SK-N-SH (cell line): ENCODE measurements around the gene CCL24. TPM values are rescaled to one million over a fixed set of nuclear protein-coding genes. Genes with fewer than 3 reads are reported as not detected.

Source experiments
- CTCF ChIA-PET: fragments of 300-600, 350-600 bp; formaldehyde crosslinking; extraction: SDS; loops from one replicate; lab custom pipeline; 2021; lab: Yijun Ruan, JAX
- POLR2A ChIA-PET: fragments of 350-600 bp; sonication (Branson Sonifier 250); formaldehyde crosslinking; extraction: SDS; loops from one replicate; lab custom pipeline; 2020; ENCODE audit warnings: antibody characterized with exemption, inconsistent platforms; lab: Yijun Ruan, JAX
- DNase-seq: peaks from one replicate; pipeline ENCODE4 v3.0.0; 2012
- H2AFZ ChIP-seq: fragments of 200-600 bp; sonication (generic); 2 replicates; pipeline ENCODE4 v1.8.1; 2016; ENCODE audit warnings: antibody characterized with exemption, mild to moderate bottlenecking, low read depth
- H3F3A ChIP-seq: fragments of 200-600 bp; sonication (generic); replicated peaks from 2 replicates; pipeline ENCODE3; 2016; ENCODE audit warnings: antibody characterized with exemption, mild to moderate bottlenecking; ENCODE audit not compliant: insufficient read depth
- H3K27ac ChIP-seq, 2 experiments: fragments of 200-500 bp in 1 of 2; fragments of 200-600 bp in 1 of 2; sonication (Bioruptor generic) in 1 of 2; sonication (generic), shearing (Covaris generic) in 1 of 2; 2 replicates each; pipeline versions ENCODE4 v1.5.1 to v1.6.1; 2014 to 2016; ENCODE audit warnings: low read depth in 2 of 2, inconsistent platforms in 1 of 2, low read length in 1 of 2, mild to moderate bottlenecking in 1 of 2, mixed read lengths in 1 of 2
- H3K27me3 ChIP-seq: fragments of 200-600 bp; sonication (generic), shearing (Covaris generic); 2 replicates; pipeline ENCODE4 v1.6.1; 2016; ENCODE audit warnings: mixed run types; ENCODE audit not compliant: insufficient read depth
- H3K36me3 ChIP-seq, 2 experiments: fragments of 200-500 bp in 1 of 2; fragments of 200-600 bp in 1 of 2; sonication (Bioruptor generic) in 1 of 2; sonication (generic) in 1 of 2; replicated peaks in 1 of 2; 2 replicates each; pipeline versions ENCODE3 to v1.5.1; 2014 to 2016; ENCODE audit warnings: low read length in 1 of 2, mild to moderate bottlenecking in 1 of 2; ENCODE audit not compliant: insufficient read depth in 2 of 2, control insufficient read depth in 1 of 2
- H3K4me1 ChIP-seq, 2 experiments: fragments of 200-500 bp in 1 of 2; fragments of 200-600 bp in 1 of 2; sonication (Bioruptor generic) in 1 of 2; sonication (generic), shearing (Covaris generic) in 1 of 2; 2 replicates each; pipeline versions ENCODE4 v1.5.1 to v1.6.1; 2014 to 2016; ENCODE audit warnings: low read depth in 1 of 2, low read length in 1 of 2, mixed run types in 1 of 2; ENCODE audit not compliant: insufficient read depth in 2 of 2, control insufficient read depth in 1 of 2
- H3K4me2 ChIP-seq: fragments of 200-600 bp; sonication (generic), shearing (Covaris generic); 2 replicates; pipeline ENCODE4 v1.6.1; 2017; ENCODE audit warnings: mixed run types
- H3K4me3 ChIP-seq, 2 experiments: fragments of 200-500 bp in 1 of 2; fragments of 200-600 bp in 1 of 2; sonication (Bioruptor generic) in 1 of 2; sonication (generic), shearing (Covaris generic) in 1 of 2; 2 replicates each; pipeline versions ENCODE4 v1.5.1 to v1.8.1; 2014 to 2016; ENCODE audit warnings: low read depth in 2 of 2, inconsistent platforms in 1 of 2, low read length in 1 of 2, mild to moderate bottlenecking in 1 of 2, mixed read lengths in 1 of 2, moderate library complexity in 1 of 2
- H3K79me2 ChIP-seq: fragments of 200-600 bp; sonication (generic); 2 replicates; pipeline ENCODE4 v1.8.1; 2017; ENCODE audit warnings: mild to moderate bottlenecking; ENCODE audit not compliant: insufficient read depth
- H3K9ac ChIP-seq: fragments of 200-600 bp; sonication (generic); 2 replicates; pipeline ENCODE4 v1.6.1; 2017; ENCODE audit warnings: mixed run types
- H3K9me2 ChIP-seq: fragments of 200-600 bp; sonication (generic); 2 replicates; pipeline ENCODE4 v1.6.1; 2017; ENCODE audit warnings: mixed run types
- H3K9me3 ChIP-seq: fragments of 200-600 bp; sonication (generic); 2 replicates; pipeline ENCODE4 v1.6.1; 2017; ENCODE audit warnings: mixed run types, mild to moderate bottlenecking, moderate library complexity
- H4K20me1 ChIP-seq: fragments of 200-600 bp; sonication (generic); 2 replicates; pipeline ENCODE4 v1.6.1; 2017; ENCODE audit warnings: mild to moderate bottlenecking, mixed run types; ENCODE audit not compliant: insufficient read depth
- FOXJ3 ChIP-seq: sonication (generic); formaldehyde crosslinking; IDR thresholded peaks from 2 replicates; pipeline ENCODE4 v1.5.1; 2020; ENCODE audit warnings: mild to moderate bottlenecking, missing genetic modification reagents
- FOXM1 ChIP-seq: IDR thresholded peaks from 2 replicates; pipeline ENCODE4 v1.4.0; 2012; ENCODE audit warnings: low read depth, mild to moderate bottlenecking
- GABPA ChIP-seq: IDR thresholded peaks from 2 replicates; pipeline ENCODE4 v1.4.0; 2012; ENCODE audit warnings: low read depth, mild to moderate bottlenecking
- JUND ChIP-seq: IDR thresholded peaks from 2 replicates; pipeline ENCODE4 v1.4.0; 2012
- MEF2A ChIP-seq: IDR thresholded peaks from 2 replicates; pipeline ENCODE4 v1.4.0; 2012; ENCODE audit warnings: low read depth, borderline replicate concordance
- MXI1 ChIP-seq: IDR thresholded peaks from 2 replicates; pipeline ENCODE4 v1.6.1; 2012; ENCODE audit warnings: mild to moderate bottlenecking, low read depth, low read length, improper control_type of control experiment
- NFIC ChIP-seq: IDR thresholded peaks from 2 replicates; pipeline ENCODE4 v1.4.0; 2012; ENCODE audit warnings: borderline replicate concordance
- NRF1 ChIP-seq: IDR thresholded peaks from 2 replicates; pipeline ENCODE4 v1.6.1; 2012; ENCODE audit warnings: low read depth, mild to moderate bottlenecking, low read length
- POLR2AphosphoS5 ChIP-seq: IDR thresholded peaks from 2 replicates; pipeline ENCODE4 v1.6.1; 2012; ENCODE audit warnings: low read depth, low read length
- RCOR1 ChIP-seq: fragments of 150-350 bp; IDR thresholded peaks from 2 replicates; pipeline ENCODE4 v1.6.1; 2017; ENCODE audit warnings: antibody characterized with exemption, low read length
- TCF12 ChIP-seq: IDR thresholded peaks from 2 replicates; pipeline ENCODE4 v1.4.0; 2012
- TEAD4 ChIP-seq: IDR thresholded peaks from 2 replicates; pipeline ENCODE4 v1.4.0; 2012; ENCODE audit warnings: mild to moderate bottlenecking, borderline replicate concordance; ENCODE audit not compliant: insufficient read depth
- YY1 ChIP-seq: IDR thresholded peaks from 2 replicates; pipeline ENCODE4 v1.4.0; 2012; ENCODE audit warnings: low read depth, mild to moderate bottlenecking
- WGBS: methylation state at CpG from one replicate; pipeline ENCODE4 v1.1.6; 2017; ENCODE audit warnings: low lambda C conversion rate; 5-methylcytosine and 5-hydroxymethylcytosine counted together
- polyA plus RNA-seq, 3 experiments: library from polyadenylated mRNA; depleted of rRNA; stranded (reverse); fragments of >200 nt; gene quantifications; 2 replicates each; pipeline ENCODE4 v1.2.3, GENCODE V29; 2012
- TF ChIP-seq, protein P1 (sequence below): IDR thresholded peaks from 2 replicates; pipeline ENCODE4 v1.4.0; 2012; ENCODE audit warnings: low read depth
- TF ChIP-seq, protein P2 (sequence below): IDR thresholded peaks from 2 replicates; pipeline ENCODE4 v1.4.0; 2012; ENCODE audit warnings: low read depth, borderline replicate concordance
- TF ChIP-seq, protein P3 (sequence below): IDR thresholded peaks from 2 replicates; pipeline ENCODE4 v1.6.1; 2012; ENCODE audit warnings: mild to moderate bottlenecking, low read depth, low read length, moderate library complexity
- TF ChIP-seq, protein P4 (sequence below): fragments of 150-350 bp; IDR thresholded peaks from 2 replicates; pipeline ENCODE4 v1.6.1; 2017; ENCODE audit warnings: antibody characterized with exemption, low read length, low read depth, borderline replicate concordance

The CCL24 gene
- polyA plus RNA-seq, 1 of the 3 experiments (the other 2 are of a cell fraction), result not detected

DNA sequence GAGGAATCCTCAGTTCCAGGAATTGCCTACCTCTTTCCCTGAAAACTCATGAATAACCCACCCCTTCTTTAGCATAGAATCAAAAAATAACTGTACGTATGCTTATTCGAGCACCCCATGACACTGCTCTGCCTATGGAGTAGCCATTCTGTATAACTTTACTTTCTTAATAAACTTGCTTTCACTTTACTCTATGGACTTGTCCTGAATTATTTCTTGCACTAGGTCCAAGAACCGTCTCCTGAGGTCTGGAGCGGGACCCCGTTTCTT is 11.1 kb downstream of the CCL24 start:
- Histone ChIP-seq H3K9me3 (peaks cover 10% of the 10 kb centered on the region; the same call in 1 of the 2 replicates), H3K4me1 (no peaks in the 10 kb centered on the region), H3K4me3 (no peak overlapping the region), H4K20me1 (no peaks in the 10 kb centered on the region), H2AFZ (no peak overlapping the region), H3K4me2 (no peak overlapping the region), H3K27ac (no peak overlapping the region), H3K9ac (no peak overlapping the region), H3K27me3 (peaks cover 6% of the 10 kb centered on the region; the same call in 1 of the 2 replicates), H3K79me2 (no peaks in the 10 kb centered on the region), H3F3A (no peaks in the 10 kb centered on the region), H3K9me2 (no peaks in the 10 kb centered on the region), H3K36me3 (no peaks in the 10 kb centered on the region)
- ChIA-PET POLR2A (no interaction called here), CTCF (interaction anchor here (1.4 kb wide), 1 partner anchor 64 kb away, joined by 3 read pairs; no protein-coding TSS in a partner anchor)
- DNase-seq, result no peak
- 82% methylated on average over 5 of the region's 5 CpGs for WGBS
- TF ChIP-seq RCOR1 (no peak), NRF1 (no peak), POLR2AphosphoS5 (no peak), TCF12 (no peak), FOXM1 (no peak), MXI1 (no peak), MEF2A (no peak), TEAD4 (no peak), NFIC (no peak), GABPA (no peak), YY1 (no peak), FOXJ3 (CRISPR knock-in tag) (no peak), JUND (no peak)
- TF ChIP-seq, protein P1, sequence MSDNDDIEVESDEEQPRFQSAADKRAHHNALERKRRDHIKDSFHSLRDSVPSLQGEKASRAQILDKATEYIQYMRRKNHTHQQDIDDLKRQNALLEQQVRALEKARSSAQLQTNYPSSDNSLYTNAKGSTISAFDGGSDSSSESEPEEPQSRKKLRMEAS, result no peak
- TF ChIP-seq, protein P2, sequence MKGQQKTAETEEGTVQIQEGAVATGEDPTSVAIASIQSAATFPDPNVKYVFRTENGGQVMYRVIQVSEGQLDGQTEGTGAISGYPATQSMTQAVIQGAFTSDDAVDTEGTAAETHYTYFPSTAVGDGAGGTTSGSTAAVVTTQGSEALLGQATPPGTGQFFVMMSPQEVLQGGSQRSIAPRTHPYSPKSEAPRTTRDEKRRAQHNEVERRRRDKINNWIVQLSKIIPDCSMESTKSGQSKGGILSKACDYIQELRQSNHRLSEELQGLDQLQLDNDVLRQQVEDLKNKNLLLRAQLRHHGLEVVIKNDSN, result no peak
- TF ChIP-seq, protein P3, sequence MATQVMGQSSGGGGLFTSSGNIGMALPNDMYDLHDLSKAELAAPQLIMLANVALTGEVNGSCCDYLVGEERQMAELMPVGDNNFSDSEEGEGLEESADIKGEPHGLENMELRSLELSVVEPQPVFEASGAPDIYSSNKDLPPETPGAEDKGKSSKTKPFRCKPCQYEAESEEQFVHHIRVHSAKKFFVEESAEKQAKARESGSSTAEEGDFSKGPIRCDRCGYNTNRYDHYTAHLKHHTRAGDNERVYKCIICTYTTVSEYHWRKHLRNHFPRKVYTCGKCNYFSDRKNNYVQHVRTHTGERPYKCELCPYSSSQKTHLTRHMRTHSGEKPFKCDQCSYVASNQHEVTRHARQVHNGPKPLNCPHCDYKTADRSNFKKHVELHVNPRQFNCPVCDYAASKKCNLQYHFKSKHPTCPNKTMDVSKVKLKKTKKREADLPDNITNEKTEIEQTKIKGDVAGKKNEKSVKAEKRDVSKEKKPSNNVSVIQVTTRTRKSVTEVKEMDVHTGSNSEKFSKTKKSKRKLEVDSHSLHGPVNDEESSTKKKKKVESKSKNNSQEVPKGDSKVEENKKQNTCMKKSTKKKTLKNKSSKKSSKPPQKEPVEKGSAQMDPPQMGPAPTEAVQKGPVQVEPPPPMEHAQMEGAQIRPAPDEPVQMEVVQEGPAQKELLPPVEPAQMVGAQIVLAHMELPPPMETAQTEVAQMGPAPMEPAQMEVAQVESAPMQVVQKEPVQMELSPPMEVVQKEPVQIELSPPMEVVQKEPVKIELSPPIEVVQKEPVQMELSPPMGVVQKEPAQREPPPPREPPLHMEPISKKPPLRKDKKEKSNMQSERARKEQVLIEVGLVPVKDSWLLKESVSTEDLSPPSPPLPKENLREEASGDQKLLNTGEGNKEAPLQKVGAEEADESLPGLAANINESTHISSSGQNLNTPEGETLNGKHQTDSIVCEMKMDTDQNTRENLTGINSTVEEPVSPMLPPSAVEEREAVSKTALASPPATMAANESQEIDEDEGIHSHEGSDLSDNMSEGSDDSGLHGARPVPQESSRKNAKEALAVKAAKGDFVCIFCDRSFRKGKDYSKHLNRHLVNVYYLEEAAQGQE, result no peak
- TF ChIP-seq, protein P4, sequence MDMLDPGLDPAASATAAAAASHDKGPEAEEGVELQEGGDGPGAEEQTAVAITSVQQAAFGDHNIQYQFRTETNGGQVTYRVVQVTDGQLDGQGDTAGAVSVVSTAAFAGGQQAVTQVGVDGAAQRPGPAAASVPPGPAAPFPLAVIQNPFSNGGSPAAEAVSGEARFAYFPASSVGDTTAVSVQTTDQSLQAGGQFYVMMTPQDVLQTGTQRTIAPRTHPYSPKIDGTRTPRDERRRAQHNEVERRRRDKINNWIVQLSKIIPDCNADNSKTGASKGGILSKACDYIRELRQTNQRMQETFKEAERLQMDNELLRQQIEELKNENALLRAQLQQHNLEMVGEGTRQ, result no peak
